Endothelial cell (in vitro differentiated cells): ENCODE results near the gene ELAVL4. TPM values are rescaled to one million over a fixed set of nuclear protein-coding genes. Genes with fewer than 3 reads are reported as not detected.
"Not testable (repeated sequence)": the region's sequence is repeated elsewhere in the genome, so short reads cannot be mapped to it uniquely, and the experiment has no call there.

Experiments used
- DNase-seq: peaks from one replicate; pipeline ENCODE4 v3.0.0; 2021; ENCODE audit warnings: low spot score
- H3K27ac Mint-ChIP-seq: one replicate; pipeline ENCODE4 v1.8.0; 2021; ENCODE audit warnings: mixed read lengths, inconsistent platforms; ENCODE audit not compliant: unreplicated experiment
- H3K27me3 Mint-ChIP-seq: one replicate; pipeline ENCODE4 v1.8.0; 2021; ENCODE audit warnings: mild to moderate bottlenecking, moderate library complexity, mixed read lengths, inconsistent platforms; ENCODE audit not compliant: unreplicated experiment
- H3K36me3 Mint-ChIP-seq: one replicate; pipeline ENCODE4 v1.8.0; 2021; ENCODE audit warnings: mild to moderate bottlenecking, low read depth, mixed read lengths, inconsistent platforms; ENCODE audit not compliant: unreplicated experiment
- H3K4me1 Mint-ChIP-seq: one replicate; pipeline ENCODE4 v1.8.0; 2021; ENCODE audit warnings: mild to moderate bottlenecking, mixed read lengths, inconsistent platforms; ENCODE audit not compliant: unreplicated experiment
- H3K4me3 Mint-ChIP-seq: one replicate; pipeline ENCODE4 v1.8.0; 2021; ENCODE audit warnings: mild to moderate bottlenecking, mixed read lengths, inconsistent platforms; ENCODE audit not compliant: unreplicated experiment
- H3K9me3 Mint-ChIP-seq: one replicate; pipeline ENCODE4 v1.8.0; 2021; ENCODE audit warnings: mixed read lengths, inconsistent platforms; ENCODE audit not compliant: unreplicated experiment
- CTCF ChIP-seq: fragments of 200-600 bp; sonication (generic); IDR thresholded peaks from one replicate; pipeline ENCODE4 v1.5.0; 2021; ENCODE audit warnings: antibody characterized with exemption; ENCODE audit not compliant: unreplicated experiment
- total RNA-seq: library from RNA; stranded (reverse); fragmentation: NEBNext Ultra II Directional; extraction: Animal tissue kit (Norgen Biotek cat#: 25700); gene quantifications from one replicate; pipeline ENCODE4 v1.2.1, GENCODE V29; 2021; ENCODE audit not compliant: unreplicated experiment

Gene ELAVL4
- total RNA-seq, 1 donor from 2014 or later: 3.0 TPM

- no peaks in the 10 kb centered on the region for H3K27me3 Mint-ChIP-seq
- DNase-seq: no peak
- H3K4me3 Mint-ChIP-seq: no peak overlapping the region
- H3K9me3 Mint-ChIP-seq: no peaks in the 10 kb centered on the region
- no peaks in the 10 kb centered on the region for H3K36me3 Mint-ChIP-seq
- no peak for TF ChIP-seq CTCF
- peaks cover 25% of the 10 kb centered on the region for H3K4me1 Mint-ChIP-seq
- H3K27ac Mint-ChIP-seq: no peak overlapping the region
These were observed 48.7 kb downstream of the ELAVL4 start for GRCh38 chr1:50157306-50157941.

GRCh38 chr1:50158421-50158820 is 49.7 kb downstream of the ELAVL4 start:
- no peaks in the 10 kb centered on the region for H3K9me3 Mint-ChIP-seq
- no peak overlapping the region for H3K4me3 Mint-ChIP-seq
- H3K27ac Mint-ChIP-seq: no peak overlapping the region
- no peaks in the 10 kb centered on the region for H3K36me3 Mint-ChIP-seq
- H3K4me1 Mint-ChIP-seq: peaks cover 23% of the 10 kb centered on the region
- no peak for DNase-seq
- H3K27me3 Mint-ChIP-seq: no peaks in the 10 kb centered on the region
- no peak for TF ChIP-seq CTCF

- H3K36me3 Mint-ChIP-seq: no peaks in the 10 kb centered on the region
- no peaks in the 10 kb centered on the region for H3K27me3 Mint-ChIP-seq
- no peak overlapping the region for H3K27ac Mint-ChIP-seq
- H3K4me1 Mint-ChIP-seq: no peaks in the 10 kb centered on the region
- no peak overlapping the region for H3K4me3 Mint-ChIP-seq
- H3K9me3 Mint-ChIP-seq: no peaks in the 10 kb centered on the region
- TF ChIP-seq CTCF: no peak
- no peak for DNase-seq
These were observed 55.0 kb downstream of the ELAVL4 start for GRCh38 chr1:50163680-50164079.

GRCh38 chr1:50166351-50166750 is 57.6 kb downstream of the ELAVL4 start:
- not testable (repeated sequence) for H3K27me3 Mint-ChIP-seq, H3K36me3 Mint-ChIP-seq, H3K9me3 Mint-ChIP-seq

GRCh38 chr1:50172299-50172698 is 63.6 kb downstream of the ELAVL4 start:
- no peak for DNase-seq
- Mint-ChIP-seq H3K36me3 (no peaks in the 10 kb centered on the region), H3K9me3 (no peaks in the 10 kb centered on the region), H3K27ac (no peak overlapping the region), H3K4me1 (peaks cover 8% of the 10 kb centered on the region), H3K27me3 (peaks cover under 1% of the 10 kb centered on the region), H3K4me3 (no peak overlapping the region)
- TF ChIP-seq CTCF: no peak

More at GRCh38 chr1:50166351-50166750, 57.6 kb downstream of the ELAVL4 start:
- H3K27ac Mint-ChIP-seq, H3K4me3 Mint-ChIP-seq, H3K4me1 Mint-ChIP-seq, DNase-seq: not testable (repeated sequence)
